Activated gamma-delta T cell (primary cell): ENCODE data around the gene FRMPD1.

Experiments
- DNase-seq: peaks from one replicate; lab custom pipeline; 2025; lab: John Stamatoyannopoulos, UW

Gene FRMPD1

GRCh38 chr9:37678789-37679273 is 28.1 kb downstream of the FRMPD1 start:
- DNase-seq: no peak

- no peak for DNase-seq
These were observed 29.1 kb downstream of the FRMPD1 start for GRCh38 chr9:37679649-37680402.

GRCh38 chr9:37682951-37683350 is 32.2 kb downstream of the FRMPD1 start:
- DNase-seq: no peak

GRCh38 chr9:37683531-37684371 is 33.0 kb downstream of the FRMPD1 start:
- no peak for DNase-seq

- DNase-seq: no peak
These were observed 42.0 kb downstream of the FRMPD1 start for GRCh38 chr9:37692622-37693221.

GRCh38 chr9:37693260-37693659 is 42.5 kb downstream of the FRMPD1 start:
- no peak for DNase-seq

GRCh38 chr9:37694355-37694754 is 43.6 kb downstream of the FRMPD1 start:
- DNase-seq: no peak

GRCh38 chr9:37696528-37696927 is 45.8 kb downstream of the FRMPD1 start:
- no peak for DNase-seq

- DNase-seq: no peak
These were observed 49.4 kb downstream of the FRMPD1 start for GRCh38 chr9:37700131-37700530.

- no peak for DNase-seq
These were observed 50.1 kb downstream of the FRMPD1 start for GRCh38 chr9:37700900-37701299.

GRCh38 chr9:37705787-37706186 is 55.0 kb downstream of the FRMPD1 start:
- no peak for DNase-seq

GRCh38 chr9:37706290-37706689 is 55.5 kb downstream of the FRMPD1 start:
- DNase-seq: no peak

- no peak for DNase-seq
These were observed 57.0 kb downstream of the FRMPD1 start for GRCh38 chr9:37707748-37708147.

- DNase-seq: no peak
These were observed 59.3 kb downstream of the FRMPD1 start for GRCh38 chr9:37710046-37710445.

GRCh38 chr9:37715260-37715659 is 64.5 kb downstream of the FRMPD1 start:
- DNase-seq: no peak

- no peak for DNase-seq
These were observed 65.3 kb downstream of the FRMPD1 start for GRCh38 chr9:37715991-37716505.

GRCh38 chr9:37719526-37719925 is 68.8 kb downstream of the FRMPD1 start:
- no peak for DNase-seq

GRCh38 chr9:37727013-37727412 is 76.3 kb downstream of the FRMPD1 start:
- DNase-seq: no peak

GRCh38 chr9:37729499-37729898 is 78.7 kb downstream of the FRMPD1 start:
- no peak for DNase-seq

- DNase-seq: no peak
These were observed 79.5 kb downstream of the FRMPD1 start for GRCh38 chr9:37730256-37730655.

- DNase-seq: no peak
These were observed 80.1 kb downstream of the FRMPD1 start for GRCh38 chr9:37730839-37731238.

GRCh38 chr9:37732086-37732741 is 81.5 kb downstream of the FRMPD1 start:
- DNase-seq: no peak
